HFF-Myc (cell line): ENCODE measurements around the gene PILRA.

ENCODE experiments used
- DNase-seq: peaks from one replicate; pipeline ENCODE4 v3.0.0-alpha.2; 2011; ENCODE audit warnings: low read depth; ENCODE audit errors: extremely low read depth
- H3K4me3 ChIP-seq: replicated peaks from 2 replicates; pipeline ENCODE4 v1.5.1; 2011; ENCODE audit warnings: low read depth, mild to moderate bottlenecking, control low read depth, low read length
- TF ChIP-seq, protein P1 (sequence below): IDR thresholded peaks from 2 replicates; pipeline ENCODE4 v1.5.1; 2012; ENCODE audit warnings: mild to moderate bottlenecking, low read depth, low read length, control low read depth; ENCODE audit errors: missing control alignments

The PILRA gene

DNA sequence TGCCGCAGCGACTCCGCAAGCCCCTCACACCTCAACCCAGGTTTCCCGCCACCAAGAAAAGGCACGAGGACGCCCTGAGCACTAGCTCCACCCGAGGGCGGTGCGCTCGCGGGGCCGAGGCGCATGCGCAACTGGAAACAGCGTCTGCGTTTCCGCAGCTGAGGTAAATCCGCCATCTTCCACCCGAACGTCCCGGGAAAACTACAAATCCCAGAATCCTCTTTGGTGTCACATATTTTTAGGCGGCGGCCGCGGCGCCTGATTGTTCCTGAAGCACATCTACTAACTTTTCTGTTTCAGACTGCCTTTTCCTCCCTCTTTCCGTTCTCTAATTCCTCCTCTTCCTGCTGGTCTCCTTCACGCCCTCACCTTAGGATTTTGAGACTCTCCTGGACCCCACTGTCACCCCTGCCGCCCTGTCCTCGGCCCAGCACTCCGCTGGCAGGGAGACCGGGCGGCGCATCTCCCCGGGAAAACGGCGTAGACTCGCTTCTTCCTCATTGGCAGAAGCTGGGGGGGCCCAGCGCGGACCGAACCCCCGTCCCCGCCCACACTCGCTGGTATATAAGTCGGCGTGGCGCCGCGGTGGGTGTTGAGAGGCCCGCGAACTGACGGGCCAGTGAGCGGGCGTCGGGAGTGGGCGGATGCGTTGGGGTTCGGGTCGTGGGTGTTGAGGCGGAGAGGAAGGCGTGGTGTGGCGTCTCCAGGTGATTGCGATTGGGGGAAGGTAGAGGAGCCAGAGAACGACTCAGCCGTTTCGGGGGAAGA, 55.1 kb downstream of the PILRA start, which contains the start of gene ZCWPW1:
ZCWPW1 (minus strand) TSS at position 505 of the 768 bp plus-strand sequence. CDS start 8,054 bp downstream, outside the sequence.
- TF ChIP-seq, protein P1, sequence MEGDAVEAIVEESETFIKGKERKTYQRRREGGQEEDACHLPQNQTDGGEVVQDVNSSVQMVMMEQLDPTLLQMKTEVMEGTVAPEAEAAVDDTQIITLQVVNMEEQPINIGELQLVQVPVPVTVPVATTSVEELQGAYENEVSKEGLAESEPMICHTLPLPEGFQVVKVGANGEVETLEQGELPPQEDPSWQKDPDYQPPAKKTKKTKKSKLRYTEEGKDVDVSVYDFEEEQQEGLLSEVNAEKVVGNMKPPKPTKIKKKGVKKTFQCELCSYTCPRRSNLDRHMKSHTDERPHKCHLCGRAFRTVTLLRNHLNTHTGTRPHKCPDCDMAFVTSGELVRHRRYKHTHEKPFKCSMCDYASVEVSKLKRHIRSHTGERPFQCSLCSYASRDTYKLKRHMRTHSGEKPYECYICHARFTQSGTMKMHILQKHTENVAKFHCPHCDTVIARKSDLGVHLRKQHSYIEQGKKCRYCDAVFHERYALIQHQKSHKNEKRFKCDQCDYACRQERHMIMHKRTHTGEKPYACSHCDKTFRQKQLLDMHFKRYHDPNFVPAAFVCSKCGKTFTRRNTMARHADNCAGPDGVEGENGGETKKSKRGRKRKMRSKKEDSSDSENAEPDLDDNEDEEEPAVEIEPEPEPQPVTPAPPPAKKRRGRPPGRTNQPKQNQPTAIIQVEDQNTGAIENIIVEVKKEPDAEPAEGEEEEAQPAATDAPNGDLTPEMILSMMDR = no peak
- peak within 1 kb of the TSS; percentile 76 for H3K4me3 ChIP-seq
- DNase-seq = peak; percentile 92

DNA sequence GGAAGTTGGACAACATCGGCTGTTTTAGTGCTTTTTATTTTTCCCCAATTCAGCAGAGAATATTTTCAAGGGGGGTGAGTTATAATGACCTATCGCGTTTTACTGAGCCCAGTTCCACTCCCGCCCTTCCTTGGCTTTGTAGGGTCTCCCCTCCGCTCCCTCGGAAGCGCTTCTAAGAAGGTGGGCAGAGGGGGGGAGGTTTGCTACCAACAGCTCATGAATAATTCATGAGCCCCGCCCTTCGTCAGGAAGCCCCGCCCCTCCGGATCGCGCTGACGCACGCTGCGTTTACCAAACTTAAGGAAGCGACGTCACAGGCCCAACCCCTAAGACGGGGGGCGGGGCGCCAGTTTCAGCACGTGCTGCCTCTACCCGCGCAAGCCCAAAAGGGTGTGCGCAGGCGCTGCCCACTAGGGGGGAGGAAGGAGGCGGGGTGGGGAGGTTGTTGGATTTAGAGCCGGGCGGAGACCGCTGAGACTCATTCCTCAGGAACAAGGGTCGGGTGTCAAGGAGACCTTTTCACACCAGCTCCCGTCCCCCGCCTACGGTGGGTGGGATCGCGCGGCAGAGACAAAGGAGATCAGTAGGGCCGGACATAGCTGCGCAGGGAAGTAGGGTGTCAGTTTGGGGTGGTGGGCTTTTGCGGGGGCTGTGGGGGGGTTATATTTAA, 55.8 kb downstream of the PILRA start:
- H3K4me3 ChIP-seq = peak overlapping the region; percentile 76
- TF ChIP-seq, protein P1 = no peak
- DNase-seq = peak; percentile 98

DNA sequence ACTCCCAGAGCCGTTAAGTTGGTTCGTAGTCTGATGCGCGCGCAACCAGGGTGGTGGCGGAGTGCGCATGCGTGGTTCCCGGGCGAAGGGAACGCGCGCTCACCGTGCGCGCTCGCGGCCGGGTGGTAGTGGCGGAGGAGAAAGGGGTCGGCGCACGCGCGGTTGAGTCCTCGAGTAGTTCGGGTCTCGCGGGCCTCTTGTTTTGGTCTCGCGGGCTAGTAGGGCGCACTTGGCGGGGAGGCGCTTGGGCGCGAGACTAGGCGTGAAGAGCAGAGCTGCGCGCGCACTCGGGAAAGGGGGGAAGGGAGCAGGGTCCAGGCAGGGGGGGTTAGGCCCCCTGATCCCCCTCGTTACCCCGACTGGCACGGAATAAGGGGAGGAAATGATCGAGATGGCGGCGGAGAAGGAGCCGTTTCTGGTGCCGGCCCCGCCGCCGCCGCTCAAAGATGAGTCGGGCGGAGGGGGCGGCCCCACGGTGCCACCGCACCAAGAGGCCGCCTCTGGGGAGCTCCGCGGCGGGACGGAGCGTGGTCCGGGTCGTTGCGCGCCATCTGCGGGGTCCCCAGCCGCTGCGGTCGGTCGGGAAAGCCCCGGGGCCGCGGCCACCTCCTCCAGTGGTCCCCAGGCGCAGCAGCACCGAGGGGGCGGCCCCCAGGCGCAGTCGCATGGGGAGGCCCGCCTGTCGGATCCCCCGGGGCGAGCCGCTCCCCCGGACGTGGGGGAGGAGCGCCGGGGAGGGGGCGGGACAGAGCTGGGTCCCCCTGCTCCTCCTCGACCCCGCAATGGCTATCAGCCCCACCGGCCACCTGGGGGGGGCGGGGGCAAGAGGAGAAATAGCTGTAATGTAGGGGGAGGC, 56.6 kb downstream of the PILRA start, which contains the start of gene MEPCE:
MEPCE (plus strand) TSS at position 195 of the 856 bp plus-strand sequence; CDS start at position 383, 188 bp downstream.
- H3K4me3 ChIP-seq = peak within 1 kb of the TSS; percentile 76
- DNase-seq = peak; percentile 73
- TF ChIP-seq, protein P1 = no peak

DNA sequence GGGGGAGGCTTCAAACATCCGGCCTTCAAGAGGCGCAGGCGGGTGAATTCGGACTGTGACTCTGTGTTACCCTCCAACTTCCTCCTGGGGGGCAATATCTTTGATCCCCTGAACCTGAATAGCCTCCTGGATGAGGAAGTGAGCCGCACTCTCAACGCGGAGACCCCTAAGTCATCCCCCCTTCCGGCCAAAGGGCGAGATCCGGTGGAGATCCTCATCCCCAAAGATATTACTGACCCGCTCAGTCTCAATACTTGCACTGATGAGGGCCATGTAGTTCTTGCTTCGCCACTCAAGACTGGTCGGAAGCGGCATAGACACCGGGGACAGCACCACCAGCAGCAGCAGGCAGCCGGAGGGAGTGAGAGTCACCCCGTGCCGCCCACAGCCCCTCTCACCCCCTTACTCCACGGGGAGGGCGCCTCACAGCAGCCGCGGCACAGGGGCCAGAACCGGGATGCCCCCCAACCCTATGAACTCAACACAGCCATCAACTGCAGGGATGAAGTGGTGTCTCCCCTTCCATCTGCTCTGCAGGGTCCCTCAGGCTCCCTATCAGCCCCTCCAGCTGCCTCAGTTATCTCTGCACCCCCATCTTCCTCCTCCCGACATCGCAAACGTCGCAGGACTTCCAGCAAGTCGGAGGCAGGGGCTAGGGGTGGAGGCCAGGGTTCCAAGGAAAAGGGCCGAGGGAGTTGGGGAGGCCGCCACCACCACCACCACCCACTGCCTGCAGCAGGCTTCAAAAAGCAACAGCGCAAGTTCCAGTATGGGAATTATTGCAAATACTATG, 57.4 kb downstream of the PILRA start:
- H3K4me3 ChIP-seq = peak overlapping the region; percentile 76
- TF ChIP-seq, protein P1 = no peak
- no peak for DNase-seq

DNA sequence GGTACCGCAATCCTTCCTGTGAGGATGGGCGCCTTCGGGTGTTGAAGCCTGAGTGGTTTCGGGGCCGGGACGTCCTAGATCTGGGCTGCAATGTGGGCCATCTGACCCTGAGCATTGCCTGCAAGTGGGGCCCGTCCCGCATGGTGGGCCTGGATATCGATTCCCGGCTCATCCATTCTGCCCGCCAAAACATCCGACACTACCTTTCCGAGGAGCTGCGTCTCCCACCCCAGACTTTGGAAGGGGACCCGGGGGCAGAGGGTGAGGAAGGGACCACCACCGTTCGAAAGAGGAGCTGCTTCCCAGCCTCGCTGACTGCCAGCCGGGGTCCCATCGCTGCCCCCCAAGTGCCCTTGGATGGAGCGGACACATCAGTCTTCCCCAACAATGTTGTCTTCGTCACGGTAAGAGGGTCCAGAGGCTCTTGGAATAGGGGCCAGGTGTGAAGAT, 58.0 kb downstream of the PILRA start:
- TF ChIP-seq, protein P1 = no peak
- peak overlapping the region; percentile 76 for H3K4me3 ChIP-seq
- no peak for DNase-seq
